SU-DHL-6 (cell line): ENCODE results near the gene LARGE2.

Experiments
- H2AFZ ChIP-seq: fragments of 200-600 bp; sonication (generic); 2 replicates; pipeline ENCODE4 v1.6.1; 2014; ENCODE audit warnings: low read depth, mild to moderate bottlenecking, moderate library complexity, mixed read lengths, antibody characterized with exemption, low read length; ENCODE audit not compliant: severe bottlenecking
- H3F3A ChIP-seq: fragments of 200-600 bp; shearing (Covaris generic); 2 replicates; pipeline ENCODE4 v1.6.0; 2016; ENCODE audit warnings: antibody characterized with exemption, mild to moderate bottlenecking; ENCODE audit not compliant: insufficient read depth
- H3K27ac ChIP-seq: fragments of 200-600 bp; sonication (generic); 2 replicates; pipeline ENCODE4 v1.5.1; 2016; ENCODE audit warnings: low read depth, mild to moderate bottlenecking, low read length, moderate library complexity, mixed read lengths
- H3K27me3 ChIP-seq: fragments of 200-600 bp; sonication (generic), shearing (Covaris generic); 2 replicates; pipeline ENCODE4 v1.6.0; 2014; ENCODE audit warnings: mild to moderate bottlenecking, low read length
- H3K36me3 ChIP-seq: fragments of 200-600 bp; sonication (generic); 2 replicates; pipeline ENCODE4 v1.6.1; 2014; ENCODE audit warnings: mild to moderate bottlenecking, low read length, mixed read lengths
- H3K4me2 ChIP-seq: fragments of 300-600, 200-600 bp; shearing (Covaris generic), sonication (generic); 2 replicates; pipeline ENCODE4 v1.6.0; 2014; ENCODE audit warnings: low read length, low read depth, mild to moderate bottlenecking; ENCODE audit not compliant: poor library complexity, severe bottlenecking
- H3K4me3 ChIP-seq: fragments of 200-600 bp; sonication (generic); 2 replicates; pipeline ENCODE4 v1.5.1; 2014; ENCODE audit warnings: antibody characterized with exemption, low read length, mild to moderate bottlenecking, mixed read lengths; ENCODE audit not compliant: insufficient read depth, poor library complexity, severe bottlenecking
- H3K79me2 ChIP-seq: fragments of 200-600 bp; sonication (generic); 2 replicates; pipeline ENCODE4 v1.6.1; 2014; ENCODE audit warnings: mild to moderate bottlenecking, low read length, moderate library complexity; ENCODE audit not compliant: insufficient read depth
- H3K9ac ChIP-seq: fragments of 200-600 bp; sonication (generic); 2 replicates; pipeline ENCODE4 v1.7.0; 2014; ENCODE audit warnings: mild to moderate bottlenecking, low read length
- H3K9me2 ChIP-seq: fragments of 200-600 bp; sonication (generic); replicated peaks from 2 replicates; pipeline ENCODE4 v1.6.1; 2014; ENCODE audit warnings: low read length; ENCODE audit not compliant: insufficient read depth
- H3K9me3 ChIP-seq: fragments of 200-600 bp; sonication (generic); 2 replicates; pipeline ENCODE4 v1.6.1; 2014; ENCODE audit warnings: low read length, mixed read lengths; ENCODE audit not compliant: insufficient read depth
- H4K20me1 ChIP-seq: fragments of 200-600 bp; sonication (generic); 2 replicates; pipeline ENCODE4 v1.6.1; 2014; ENCODE audit warnings: low read depth, mild to moderate bottlenecking, antibody characterized with exemption, low read length, moderate library complexity, mixed read lengths
- EZH2phosphoT487 ChIP-seq: fragments of 200-600 bp; sonication (generic), shearing (Covaris generic); conservative IDR thresholded peaks from 2 replicates; pipeline ENCODE4 v1.6.1; 2018; ENCODE audit warnings: mild to moderate bottlenecking, antibody characterized with exemption, low read length, moderate library complexity, mixed read lengths
- TF ChIP-seq, protein P1 (sequence below): fragments of 200-600 bp; sonication (generic); IDR thresholded peaks from one replicate; pipeline ENCODE4 v1.5.1; 2017; ENCODE audit warnings: antibody characterized with exemption, mild to moderate bottlenecking, low read length, moderate library complexity; ENCODE audit not compliant: insufficient read depth, poor library complexity, severe bottlenecking

Gene LARGE2

DNA sequence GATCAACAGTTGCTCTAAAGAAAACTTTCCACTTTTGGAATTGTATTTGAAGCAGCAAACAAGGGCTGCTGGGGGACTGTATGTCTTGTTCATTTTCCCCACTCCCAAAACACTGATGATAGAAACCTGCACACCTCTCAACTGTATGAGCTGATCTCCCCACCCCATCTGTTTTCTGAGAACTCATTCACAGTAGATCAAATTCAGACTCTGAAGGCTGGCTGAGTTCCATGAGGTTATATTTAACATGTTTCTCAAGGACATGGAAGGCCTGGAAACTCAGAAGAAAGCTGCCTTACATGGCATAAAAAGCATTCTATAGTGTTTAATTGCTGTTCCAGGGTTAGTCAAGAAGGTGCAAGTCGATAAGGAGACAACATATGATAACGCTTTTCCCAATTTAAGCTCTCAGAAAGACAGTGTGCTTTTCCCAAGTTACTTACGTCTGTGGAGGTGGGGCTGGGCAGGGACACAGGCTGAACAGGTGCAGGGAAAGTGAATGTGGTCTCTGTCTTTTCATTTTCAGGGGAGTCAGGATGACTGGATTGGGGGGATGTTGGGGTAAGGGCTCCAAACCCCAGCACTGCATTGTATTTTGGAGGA is 23.0 kb downstream of the LARGE2 start:
- Histone ChIP-seq H4K20me1 (no peaks in the 10 kb centered on the region), H3K9me3 (no peaks in the 10 kb centered on the region), H3K27ac (no peak overlapping the region), H3F3A (peaks cover 3% of the 10 kb centered on the region; the same call in 1 of the 2 replicates), H3K9me2 (no peaks in the 10 kb centered on the region), H2AFZ (no peak overlapping the region), H3K4me3 (no peak overlapping the region), H3K9ac (no peak overlapping the region), H3K4me2 (no peak overlapping the region), H3K79me2 (no peaks in the 10 kb centered on the region), H3K27me3 (no peaks in the 10 kb centered on the region), H3K36me3 (no peaks in the 10 kb centered on the region)
- no peak for TF ChIP-seq EZH2phosphoT487
- TF ChIP-seq, protein P1, sequence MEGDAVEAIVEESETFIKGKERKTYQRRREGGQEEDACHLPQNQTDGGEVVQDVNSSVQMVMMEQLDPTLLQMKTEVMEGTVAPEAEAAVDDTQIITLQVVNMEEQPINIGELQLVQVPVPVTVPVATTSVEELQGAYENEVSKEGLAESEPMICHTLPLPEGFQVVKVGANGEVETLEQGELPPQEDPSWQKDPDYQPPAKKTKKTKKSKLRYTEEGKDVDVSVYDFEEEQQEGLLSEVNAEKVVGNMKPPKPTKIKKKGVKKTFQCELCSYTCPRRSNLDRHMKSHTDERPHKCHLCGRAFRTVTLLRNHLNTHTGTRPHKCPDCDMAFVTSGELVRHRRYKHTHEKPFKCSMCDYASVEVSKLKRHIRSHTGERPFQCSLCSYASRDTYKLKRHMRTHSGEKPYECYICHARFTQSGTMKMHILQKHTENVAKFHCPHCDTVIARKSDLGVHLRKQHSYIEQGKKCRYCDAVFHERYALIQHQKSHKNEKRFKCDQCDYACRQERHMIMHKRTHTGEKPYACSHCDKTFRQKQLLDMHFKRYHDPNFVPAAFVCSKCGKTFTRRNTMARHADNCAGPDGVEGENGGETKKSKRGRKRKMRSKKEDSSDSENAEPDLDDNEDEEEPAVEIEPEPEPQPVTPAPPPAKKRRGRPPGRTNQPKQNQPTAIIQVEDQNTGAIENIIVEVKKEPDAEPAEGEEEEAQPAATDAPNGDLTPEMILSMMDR, result no peak

DNA sequence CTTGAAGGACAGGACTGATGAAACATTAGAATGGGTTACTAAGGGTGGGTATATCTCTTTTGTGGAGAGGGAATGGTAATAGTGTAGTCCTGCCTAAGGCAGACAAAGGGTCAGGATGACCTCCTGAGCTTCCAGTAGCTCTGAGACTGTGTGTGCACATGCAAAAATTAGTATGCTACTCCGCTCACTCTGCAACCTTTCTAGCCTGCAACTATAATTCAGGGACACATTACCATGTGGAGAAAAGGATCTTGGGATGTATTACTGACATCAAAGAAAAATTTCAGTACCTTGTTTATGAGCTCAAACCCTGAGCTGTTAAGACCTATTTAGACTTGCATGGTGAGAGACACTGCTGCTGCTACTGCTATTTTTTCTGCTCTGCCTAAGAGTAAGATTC is 25.4 kb downstream of the LARGE2 start:
- H3K79me2 ChIP-seq, result no peaks in the 10 kb centered on the region
- H3K27me3 ChIP-seq, result no peaks in the 10 kb centered on the region
- no peak for TF ChIP-seq EZH2phosphoT487
- TF ChIP-seq, protein P1, result no peak
- no peaks in the 10 kb centered on the region for H4K20me1 ChIP-seq
- no peak overlapping the region for H2AFZ ChIP-seq
- H3K4me3 ChIP-seq, result no peak overlapping the region
- H3K9me3 ChIP-seq, result no peaks in the 10 kb centered on the region
- H3F3A ChIP-seq, result no peaks in the 10 kb centered on the region
- H3K4me2 ChIP-seq, result no peak overlapping the region
- no peak overlapping the region for H3K9ac ChIP-seq
- no peaks in the 10 kb centered on the region for H3K9me2 ChIP-seq
- no peak overlapping the region for H3K27ac ChIP-seq
- H3K36me3 ChIP-seq, result peaks cover 1% of the 10 kb centered on the region; the same call in 1 of the 2 replicates

DNA sequence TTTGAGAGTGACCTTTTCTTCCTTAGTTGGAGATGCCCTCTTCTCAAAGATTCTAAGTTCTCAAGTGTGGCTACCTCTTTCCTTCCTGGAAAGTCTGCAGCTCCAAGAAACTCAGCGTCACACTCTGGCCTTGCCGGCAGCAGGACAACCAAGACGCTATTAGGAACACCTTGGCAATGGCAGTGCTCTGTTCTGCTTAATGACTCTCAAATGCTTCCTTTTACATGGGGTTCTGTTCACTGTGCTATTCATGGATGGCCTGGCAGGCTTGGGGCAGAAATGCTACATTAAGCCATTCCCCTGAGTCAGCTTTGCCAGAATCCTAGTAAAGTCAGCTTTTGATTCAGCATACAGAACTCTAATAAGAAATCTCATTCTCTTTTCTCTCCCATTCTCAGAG is 25.9 kb downstream of the LARGE2 start:
- Histone ChIP-seq H3K9ac (no peak overlapping the region), H2AFZ (no peak overlapping the region), H3K4me3 (no peak overlapping the region), H3F3A (no peaks in the 10 kb centered on the region), H3K27me3 (no peaks in the 10 kb centered on the region), H3K4me2 (no peak overlapping the region), H3K9me2 (no peaks in the 10 kb centered on the region), H3K79me2 (no peaks in the 10 kb centered on the region), H3K9me3 (no peaks in the 10 kb centered on the region), H3K36me3 (peaks cover 6% of the 10 kb centered on the region; the same call in 1 of the 2 replicates), H4K20me1 (no peaks in the 10 kb centered on the region), H3K27ac (no peak overlapping the region)
- no peak for TF ChIP-seq EZH2phosphoT487
- TF ChIP-seq, protein P1, result no peak
